IMR-90 (cell line): Measurements from ENCODE around the gene RNF17. TPM values are rescaled to one million over a fixed set of nuclear protein-coding genes. Genes with fewer than 3 reads are reported as not detected.

Experiments
- ATAC-seq: fragments of 200-7000 bp; cut with Tn5 transposase; 2 replicates; pipeline ENCODE4 v1.9.1; 2020; ENCODE audit warnings: low read depth, mild to moderate bottlenecking, moderate library complexity
- BruUV-seq: library from RNA; stranded (reverse); fragments of 400-500 nt; replicated peaks from 2 replicates; lab custom pipeline; 2021; lab: Mats Ljungman, UMichigan
- CTCF ChIA-PET: fragments of 300-600 bp; formaldehyde crosslinking; extraction: SDS; loops from one replicate; lab custom pipeline; 2021; ENCODE audit warnings: antibody characterized with exemption; lab: Yijun Ruan, JAX
- POLR2A ChIA-PET: fragments of 300-600 bp; sonication (Branson Sonifier 250); formaldehyde crosslinking; loops from one replicate; lab custom pipeline; 2022; ENCODE audit warnings: antibody characterized with exemption; ENCODE audit not compliant: unreplicated experiment; lab: Charles Lee
- DNase-seq: peaks from one replicate; pipeline ENCODE4 v3.0.0; 2013
- H2AFZ ChIP-seq: replicated peaks from 2 replicates; pipeline ENCODE3; 2013; ENCODE audit warnings: low read length, mild to moderate bottlenecking; ENCODE audit not compliant: poor library complexity
- H2AK5ac ChIP-seq: 2 replicates; pipeline ENCODE4 v1.6.1; 2013; ENCODE audit warnings: low read depth, low read length, inconsistent platforms
- H2AK9ac ChIP-seq: replicated peaks from 2 replicates; pipeline ENCODE3; 2013; ENCODE audit warnings: mild to moderate bottlenecking, low read depth, low read length, moderate library complexity; ENCODE audit not compliant: poor library complexity
- H2BK120ac ChIP-seq: 2 replicates; pipeline ENCODE4 v1.6.1; 2013; ENCODE audit warnings: low read depth, low read length, inconsistent platforms
- H2BK15ac ChIP-seq: 3 replicates; pipeline ENCODE4 v1.6.1; 2013; ENCODE audit warnings: low read depth, low read length, inconsistent platforms
- H2BK20ac ChIP-seq: 2 replicates; pipeline ENCODE4 v1.6.1; 2013; ENCODE audit warnings: low read depth, mild to moderate bottlenecking, inconsistent platforms, low read length, moderate library complexity
- H2BK5ac ChIP-seq: 2 replicates; pipeline ENCODE4 v1.6.1; 2013; ENCODE audit warnings: mild to moderate bottlenecking, low read depth, low read length, inconsistent platforms; ENCODE audit not compliant: poor library complexity, severe bottlenecking
- H3K14ac ChIP-seq: replicated peaks from 2 replicates; pipeline ENCODE4 v1.6.1; 2013; ENCODE audit warnings: low read depth, low read length, inconsistent platforms
- H3K18ac ChIP-seq: 2 replicates; pipeline ENCODE4 v1.6.1; 2013; ENCODE audit warnings: low read depth, low read length, control low read depth
- H3K23ac ChIP-seq: 2 replicates; pipeline ENCODE4 v1.6.1; 2013; ENCODE audit warnings: low read depth, low read length, inconsistent platforms
- H3K27ac ChIP-seq: 2 replicates; pipeline ENCODE4 v1.5.1; 2013; ENCODE audit warnings: mild to moderate bottlenecking, control low read depth, low read length; ENCODE audit not compliant: insufficient read depth
- H3K27me3 ChIP-seq: 2 replicates; pipeline ENCODE4 v1.6.1; 2013; ENCODE audit warnings: low read length; ENCODE audit not compliant: control insufficient read depth, insufficient read depth
- H3K36me3 ChIP-seq: 2 replicates; pipeline ENCODE4 v1.6.1; 2013; ENCODE audit warnings: low read length, mixed read lengths; ENCODE audit not compliant: control insufficient read depth, insufficient read depth
- H3K4ac ChIP-seq: 2 replicates; pipeline ENCODE4 v1.6.1; 2013; ENCODE audit warnings: low read depth, low read length, inconsistent platforms
- H3K4me1 ChIP-seq: 2 replicates; pipeline ENCODE4 v1.6.1; 2013; ENCODE audit warnings: low read length, mixed read lengths; ENCODE audit not compliant: control insufficient read depth, insufficient read depth
- H3K4me2 ChIP-seq: 2 replicates; pipeline ENCODE4 v1.6.1; 2013; ENCODE audit warnings: low read depth, mild to moderate bottlenecking, control low read depth, low read length, moderate library complexity
- H3K4me3 ChIP-seq: 2 replicates; pipeline ENCODE4 v1.5.1; 2013; ENCODE audit warnings: low read depth, mild to moderate bottlenecking, control low read depth, low read length, moderate library complexity; ENCODE audit not compliant: insufficient read depth
- H3K56ac ChIP-seq: 2 replicates; pipeline ENCODE4 v1.6.1; 2013; ENCODE audit warnings: low read length, inconsistent platforms; ENCODE audit not compliant: insufficient read depth; ENCODE audit errors: extremely low read depth
- H3K79me1 ChIP-seq, 2 experiments: 2 replicates each; pipeline ENCODE4 v1.6.1; 2013; ENCODE audit warnings: low read length in 2 of 2, inconsistent platforms in 1 of 2, low read depth in 1 of 2
- H3K9ac ChIP-seq: 2 replicates; pipeline ENCODE4 v1.6.1; 2013; ENCODE audit warnings: low read depth, low read length, control low read depth
- H3K9me1 ChIP-seq: 2 replicates; pipeline ENCODE4 v1.6.1; 2013; ENCODE audit warnings: low read length, inconsistent platforms; ENCODE audit not compliant: insufficient read depth
- H3K9me3 ChIP-seq: 2 replicates; pipeline ENCODE4 v1.6.1; 2013; ENCODE audit warnings: low read length; ENCODE audit not compliant: control insufficient read depth, insufficient read depth
- H4K20me1 ChIP-seq: 2 replicates; pipeline ENCODE4 v1.6.1; 2013; ENCODE audit warnings: low read length, inconsistent platforms; ENCODE audit not compliant: insufficient read depth
- H4K5ac ChIP-seq: 2 replicates; pipeline ENCODE4 v1.6.1; 2013; ENCODE audit warnings: mild to moderate bottlenecking, low read depth, low read length, control low read depth
- H4K8ac ChIP-seq, 2 experiments: 2 replicates each; pipeline ENCODE4 v1.6.1; 2013; ENCODE audit warnings: low read depth in 2 of 2, low read length in 2 of 2, control low read depth in 1 of 2, inconsistent platforms in 1 of 2
- H4K91ac ChIP-seq: 2 replicates; pipeline ENCODE4 v1.6.1; 2013; ENCODE audit warnings: low read depth, low read length, inconsistent platforms; ENCODE audit not compliant: insufficient read depth
- BHLHE40 ChIP-seq: fragments of 150-350 bp; IDR thresholded peaks from 2 replicates; pipeline ENCODE4 v1.6.1; 2016; ENCODE audit warnings: mild to moderate bottlenecking, low read depth, low read length
- CEBPB ChIP-seq: IDR thresholded peaks from 2 replicates; pipeline ENCODE4 v1.6.1; 2012; ENCODE audit warnings: low read depth, low read length, improper control_type of control experiment
- CHD1 ChIP-seq: IDR thresholded peaks from 2 replicates; pipeline ENCODE4 v1.6.1; 2012; ENCODE audit warnings: low read depth, low read length, improper control_type of control experiment
- FOS ChIP-seq: fragments of 150-350 bp; IDR thresholded peaks from 2 replicates; pipeline ENCODE4 v1.6.1; 2016; ENCODE audit warnings: low read depth, low read length
- MAFK ChIP-seq: IDR thresholded peaks from 2 replicates; pipeline ENCODE4 v1.6.1; 2012; ENCODE audit warnings: low read depth, low read length, improper control_type of control experiment
- MAZ ChIP-seq: IDR thresholded peaks from 2 replicates; pipeline ENCODE4 v1.6.1; 2012; ENCODE audit warnings: low read depth, mild to moderate bottlenecking, low read length, improper control_type of control experiment, moderate library complexity, borderline replicate concordance
- MXI1 ChIP-seq: IDR thresholded peaks from 2 replicates; pipeline ENCODE4 v1.6.1; 2012; ENCODE audit warnings: low read depth, mild to moderate bottlenecking, low read length, moderate library complexity, borderline replicate concordance
- NFE2L2 ChIP-seq: fragments of 150-350 bp; IDR thresholded peaks from 2 replicates; pipeline ENCODE4 v1.6.1; 2016; ENCODE audit warnings: low read depth, mild to moderate bottlenecking, low read length
- POLR2A ChIP-seq: IDR thresholded peaks from 2 replicates; pipeline ENCODE4 v1.6.1; 2012; ENCODE audit warnings: mild to moderate bottlenecking, low read depth, low read length
- RAD21 ChIP-seq: IDR thresholded peaks from 2 replicates; pipeline ENCODE4 v1.6.1; 2012; ENCODE audit warnings: low read length, improper control_type of control experiment
- RCOR1 ChIP-seq: IDR thresholded peaks from 2 replicates; pipeline ENCODE4 v1.6.1; 2012; ENCODE audit warnings: mild to moderate bottlenecking, low read length, improper control_type of control experiment; ENCODE audit not compliant: insufficient replicate concordance
- RFX5 ChIP-seq: IDR thresholded peaks from 2 replicates; pipeline ENCODE4 v1.8.0; 2012; ENCODE audit warnings: low read depth, mild to moderate bottlenecking, low read length, moderate library complexity
- SMC3 ChIP-seq: fragments of 150-350 bp; IDR thresholded peaks from 2 replicates; pipeline ENCODE4 v1.6.1; 2016; ENCODE audit warnings: low read depth, mild to moderate bottlenecking, antibody characterized with exemption, low read length, moderate library complexity
- WGBS, 2 experiments: methylation state at CpG; one replicate each; pipeline versions ENCODE4 v1.1.5 to v1.1.7; 2013; ENCODE audit warnings: missing lambda C conversion rate in 2 of 2; ENCODE audit not compliant: insufficient read length in 1 of 2; ENCODE audit errors: extremely low coverage in 2 of 2; 5-methylcytosine and 5-hydroxymethylcytosine counted together
- dilution Hi-C: fragments of 300-500 bp; cut with HindIII; formaldehyde crosslinking; loops from one replicate; pipeline ENCODE4 v1.14.3; 2018; ENCODE audit warnings: low sequenced_read_pairs; ENCODE audit not compliant: unreplicated experiment
- in situ Hi-C: fragments of 300-500 bp; cut with MboI; formaldehyde crosslinking; loops from 3 replicates; pipeline ENCODE4 v1.14.3; 2019; ENCODE audit warnings: low sequenced_read_pairs, inconsistent platforms, mixed read lengths
- intact Hi-C: fragments of 100-400 bp; cut with micrococcal nuclease; formaldehyde crosslinking; loops from 2 replicates; pipeline ENCODE4 v1.10.0; 2022
- polyA plus RNA-seq, 3 experiments: library from polyadenylated mRNA; depleted of rRNA; stranded (reverse); fragments of >200 nt; gene quantifications; 2 replicates each; pipeline ENCODE4 v1.2.3, GENCODE V29; 2012; ENCODE audit warnings: low replicate concordance in 1 of 3
- total RNA-seq: library from RNA; depleted of rRNA; stranded (reverse); fragments of >200 nt; gene quantifications from 2 replicates; pipeline ENCODE4 v1.2.3, GENCODE V29; 2012
- TF ChIP-seq, protein P1 (sequence below): fragments of 150-350 bp; IDR thresholded peaks from 2 replicates; pipeline ENCODE4 v1.6.1; 2017; ENCODE audit warnings: mild to moderate bottlenecking, antibody characterized with exemption, low read length, low read depth
- TF ChIP-seq, protein P2 (sequence below): fragments of 150-350 bp; IDR thresholded peaks from 2 replicates; pipeline ENCODE4 v1.6.1; 2016; ENCODE audit warnings: low read depth, mild to moderate bottlenecking, low read length, moderate library complexity, borderline replicate concordance
- TF ChIP-seq, protein P3 (sequence below): conservative IDR thresholded peaks from 2 replicates; pipeline ENCODE4 v1.5.1; 2012; ENCODE audit warnings: mild to moderate bottlenecking, low read depth, low read length, improper control_type of control experiment

RNF17 gene
- total and polyA plus RNA-seq, 2 of the 4 experiments (the other 2 are of a cell fraction), result 0.03 to 0.18 TPM

DNA sequence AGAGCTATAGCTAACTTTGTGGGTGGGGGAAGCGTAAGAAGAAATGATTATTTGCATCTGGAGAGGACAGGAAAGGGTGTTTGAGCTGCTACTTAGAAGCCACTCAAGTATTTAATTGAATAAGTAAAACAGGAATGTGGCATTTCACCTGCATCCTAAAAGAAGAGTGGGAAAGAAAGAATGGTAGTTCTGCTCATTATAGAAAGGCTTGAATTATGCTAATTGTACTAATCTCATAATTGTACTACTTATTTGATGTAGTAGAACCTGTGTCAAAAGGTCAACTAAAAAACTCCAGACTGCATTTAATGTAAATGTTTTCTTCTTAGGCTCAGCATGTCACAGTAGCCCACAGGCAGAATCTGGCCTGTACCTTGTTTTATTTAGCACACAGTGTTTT, 113.6 kb downstream of the RNF17 start:
- H2BK20ac ChIP-seq, result no peak overlapping the region
- POLR2A ChIA-PET, result interaction anchor here (0.6 kb wide), 1 partner anchor 470 kb away, joined by 3 read pairs; no protein-coding TSS in a partner anchor
- no peak overlapping the region for H2BK15ac ChIP-seq
- in situ Hi-C loops, result no loop called here
- no TSS peak for BruUV-seq
- no peak overlapping the region for H3K23ac ChIP-seq
- H3K27me3 ChIP-seq, result no peaks in the 10 kb centered on the region
- no peak overlapping the region for H4K91ac ChIP-seq
- no peak overlapping the region for H3K27ac ChIP-seq
- no peaks in the 10 kb centered on the region for H4K20me1 ChIP-seq
- no peaks in the 10 kb centered on the region for H3K9me3 ChIP-seq
- dilution Hi-C loops, result no loop called here
- DNase-seq (no peak), ATAC-seq (no peak)
- no peak overlapping the region for H3K56ac ChIP-seq
- WGBS, 2 experiments, result no CpG with 5 or more reads among the region's 1 CpG
- H3K18ac ChIP-seq, result no peak overlapping the region
- H2AFZ ChIP-seq, result no peak overlapping the region
- TF ChIP-seq RAD21 (no peak), RCOR1 (no peak), BHLHE40 (no peak), CHD1 (no peak), MXI1 (no peak), RFX5 (no peak), MAFK (no peak), POLR2A (no peak), MAZ (no peak), NFE2L2 (no peak), SMC3 (no peak), CEBPB (no peak), FOS (no peak)
- TF ChIP-seq, protein P1, sequence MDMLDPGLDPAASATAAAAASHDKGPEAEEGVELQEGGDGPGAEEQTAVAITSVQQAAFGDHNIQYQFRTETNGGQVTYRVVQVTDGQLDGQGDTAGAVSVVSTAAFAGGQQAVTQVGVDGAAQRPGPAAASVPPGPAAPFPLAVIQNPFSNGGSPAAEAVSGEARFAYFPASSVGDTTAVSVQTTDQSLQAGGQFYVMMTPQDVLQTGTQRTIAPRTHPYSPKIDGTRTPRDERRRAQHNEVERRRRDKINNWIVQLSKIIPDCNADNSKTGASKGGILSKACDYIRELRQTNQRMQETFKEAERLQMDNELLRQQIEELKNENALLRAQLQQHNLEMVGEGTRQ, result no peak
- TF ChIP-seq, protein P2, sequence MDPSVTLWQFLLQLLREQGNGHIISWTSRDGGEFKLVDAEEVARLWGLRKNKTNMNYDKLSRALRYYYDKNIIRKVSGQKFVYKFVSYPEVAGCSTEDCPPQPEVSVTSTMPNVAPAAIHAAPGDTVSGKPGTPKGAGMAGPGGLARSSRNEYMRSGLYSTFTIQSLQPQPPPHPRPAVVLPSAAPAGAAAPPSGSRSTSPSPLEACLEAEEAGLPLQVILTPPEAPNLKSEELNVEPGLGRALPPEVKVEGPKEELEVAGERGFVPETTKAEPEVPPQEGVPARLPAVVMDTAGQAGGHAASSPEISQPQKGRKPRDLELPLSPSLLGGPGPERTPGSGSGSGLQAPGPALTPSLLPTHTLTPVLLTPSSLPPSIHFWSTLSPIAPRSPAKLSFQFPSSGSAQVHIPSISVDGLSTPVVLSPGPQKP, result no peak
- TF ChIP-seq, protein P3, sequence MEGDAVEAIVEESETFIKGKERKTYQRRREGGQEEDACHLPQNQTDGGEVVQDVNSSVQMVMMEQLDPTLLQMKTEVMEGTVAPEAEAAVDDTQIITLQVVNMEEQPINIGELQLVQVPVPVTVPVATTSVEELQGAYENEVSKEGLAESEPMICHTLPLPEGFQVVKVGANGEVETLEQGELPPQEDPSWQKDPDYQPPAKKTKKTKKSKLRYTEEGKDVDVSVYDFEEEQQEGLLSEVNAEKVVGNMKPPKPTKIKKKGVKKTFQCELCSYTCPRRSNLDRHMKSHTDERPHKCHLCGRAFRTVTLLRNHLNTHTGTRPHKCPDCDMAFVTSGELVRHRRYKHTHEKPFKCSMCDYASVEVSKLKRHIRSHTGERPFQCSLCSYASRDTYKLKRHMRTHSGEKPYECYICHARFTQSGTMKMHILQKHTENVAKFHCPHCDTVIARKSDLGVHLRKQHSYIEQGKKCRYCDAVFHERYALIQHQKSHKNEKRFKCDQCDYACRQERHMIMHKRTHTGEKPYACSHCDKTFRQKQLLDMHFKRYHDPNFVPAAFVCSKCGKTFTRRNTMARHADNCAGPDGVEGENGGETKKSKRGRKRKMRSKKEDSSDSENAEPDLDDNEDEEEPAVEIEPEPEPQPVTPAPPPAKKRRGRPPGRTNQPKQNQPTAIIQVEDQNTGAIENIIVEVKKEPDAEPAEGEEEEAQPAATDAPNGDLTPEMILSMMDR, result no peak
- no peak overlapping the region for H2BK120ac ChIP-seq
- no peaks in the 10 kb centered on the region for H3K9me1 ChIP-seq
- no peak overlapping the region for H2AK5ac ChIP-seq
- intact Hi-C loops, result no loop called here
- no peak overlapping the region for H2AK9ac ChIP-seq
- H3K9ac ChIP-seq, result no peak overlapping the region
- no peaks in the 10 kb centered on the region for H3K4me1 ChIP-seq
- no peak overlapping the region for H3K4me2 ChIP-seq
- no peak overlapping the region for H4K5ac ChIP-seq
- H4K8ac ChIP-seq, result no peak overlapping the region
- no peaks in the 10 kb centered on the region for H3K36me3 ChIP-seq
- H2BK5ac ChIP-seq, result no peak overlapping the region
- no peaks in the 10 kb centered on the region for H3K79me1 ChIP-seq
- H3K14ac ChIP-seq, result no peak overlapping the region
- H3K4ac ChIP-seq, result no peak overlapping the region
- CTCF ChIA-PET, result interaction anchor here (1.6 kb wide), 1 partner anchor 12 kb away, joined by 3 read pairs; no protein-coding TSS in a partner anchor
- no peak overlapping the region for H3K4me3 ChIP-seq
